Measurements from ENCODE around the gene LAMC3.
A peak's percentile ranks its signal among the peaks of the same experiment; 100 is the strongest.
"Not testable (repeated sequence)": the region's sequence is repeated elsewhere in the genome, so short reads cannot be mapped to it uniquely, and the experiment has no call there.

The LAMC3 gene

GRCh38 chr9:130992682-130993032, 16.3 kb upstream of the LAMC3 start:
- DNase-seq, result no peak

- no peak for DNase-seq
These were observed 15.5 kb upstream of the LAMC3 start for GRCh38 chr9:130993303-130994030.

GRCh38 chr9:130994135-130995085, 14.6 kb upstream of the LAMC3 start:
- no peak for DNase-seq

GRCh38 chr9:130995086-130996011, 13.6 kb upstream of the LAMC3 start:
- DNase-seq, result peak in 1 of 2 donors; percentile 31

- no peak for DNase-seq
These were observed 12.8 kb upstream of the LAMC3 start for GRCh38 chr9:130996205-130996604.

- no peak for DNase-seq
These were observed 12.1 kb upstream of the LAMC3 start for GRCh38 chr9:130996676-130997394.

GRCh38 chr9:130997395-130997684, 11.6 kb upstream of the LAMC3 start:
- no peak for DNase-seq

- peak; percentile 22 to 61 for DNase-seq
These were observed 10.9 kb upstream of the LAMC3 start for GRCh38 chr9:130997925-130998596.

GRCh38 chr9:130998597-130999244, 10.3 kb upstream of the LAMC3 start:
- DNase-seq, result no peak

GRCh38 chr9:130999245-130999623, 9.7 kb upstream of the LAMC3 start:
- no peak for DNase-seq

- not testable (repeated sequence) for DNase-seq
These were observed 8.4 kb upstream of the LAMC3 start for GRCh38 chr9:131000526-131000925.

- no peak for DNase-seq
These were observed 8.0 kb upstream of the LAMC3 start for GRCh38 chr9:131001021-131001420.

GRCh38 chr9:131001990-131002389, 7.0 kb upstream of the LAMC3 start:
- DNase-seq, result no peak

- DNase-seq, result no peak
These were observed 2.4 kb upstream of the LAMC3 start for GRCh38 chr9:131006601-131007000.

- no peak for DNase-seq
These were observed 888 bp upstream of the LAMC3 start for GRCh38 chr9:131008086-131008485.

GRCh38 chr9:131008563-131008908, 438 bp upstream of the LAMC3 start:
- DNase-seq, result no peak

- no peak for DNase-seq
These were observed 1.7 kb downstream of the LAMC3 start for GRCh38 chr9:131010482-131011273.

GRCh38 chr9:131011274-131012022, 2.5 kb downstream of the LAMC3 start:
- no peak for DNase-seq

- DNase-seq, result no peak
These were observed 3.0 kb downstream of the LAMC3 start for GRCh38 chr9:131012023-131012334.

- DNase-seq, result no peak
These were observed 3.5 kb downstream of the LAMC3 start for GRCh38 chr9:131012396-131012917.

All from hippocampal formation (tissue), 2 donors.